HepG2 (cell line): ENCODE results near the gene FIS1. TPM values are rescaled to one million over a fixed set of nuclear protein-coding genes. Genes with fewer than 3 reads are reported as not detected.

Experiments used
- ATF7-NPFF ChIP-seq: sonication (generic); formaldehyde crosslinking; IDR thresholded peaks from 2 replicates; pipeline ENCODE4 v1.8.1; 2023; ENCODE audit warnings: mild to moderate bottlenecking, low read depth, missing genetic modification reagents, moderate library complexity
- BCL6 ChIP-seq: IDR thresholded peaks from 2 replicates; pipeline ENCODE4 v1.6.1; 2016; ENCODE audit warnings: missing genetic modification reagents, missing compliant biosample characterization
- HIVEP1 ChIP-seq: sonication (generic); formaldehyde crosslinking; IDR thresholded peaks from 2 replicates; pipeline ENCODE4 v1.4.0; 2020; ENCODE audit warnings: mild to moderate bottlenecking, missing genetic modification reagents
- JUND ChIP-seq: sonication (generic); formaldehyde crosslinking; IDR thresholded peaks from 2 replicates; pipeline ENCODE4 v1.8.0; 2022; ENCODE audit warnings: mild to moderate bottlenecking, missing genetic modification reagents
- MAZ ChIP-seq, 2 experiments: sonication (generic) in 1 of 2; formaldehyde crosslinking in 1 of 2; IDR thresholded peaks; 2 replicates each; pipeline versions ENCODE4 v1.5.0 to v1.6.1; 2012 to 2020; ENCODE audit warnings: low read depth in 2 of 2, mild to moderate bottlenecking in 2 of 2, borderline replicate concordance in 1 of 2, improper control_type of control experiment in 1 of 2, low read length in 1 of 2, missing genetic modification reagents in 1 of 2, moderate library complexity in 1 of 2
- PRDM10 ChIP-seq: sonication (generic); formaldehyde crosslinking; IDR thresholded peaks from 2 replicates; pipeline ENCODE4 v1.4.0; 2020; ENCODE audit warnings: low read depth, missing genetic modification reagents
- SALL2 ChIP-seq: sonication (generic); formaldehyde crosslinking; IDR thresholded peaks from 2 replicates; pipeline ENCODE4 v1.8.1; 2023; ENCODE audit warnings: mild to moderate bottlenecking, missing genetic modification reagents, inconsistent platforms
- ZNF710 ChIP-seq: sonication (generic); formaldehyde crosslinking; IDR thresholded peaks from 2 replicates; pipeline ENCODE4 v1.5.0; 2020; ENCODE audit warnings: mild to moderate bottlenecking, missing genetic modification reagents, borderline replicate concordance
- ZNF761 ChIP-seq: sonication (generic); formaldehyde crosslinking; conservative IDR thresholded peaks from 2 replicates; pipeline ENCODE4 v1.4.0; 2020; ENCODE audit warnings: mild to moderate bottlenecking, missing genetic modification reagents
- polyA plus RNA-seq, 8 experiments: library from polyadenylated mRNA; depleted of rRNA in 3 of 8; stranded (reverse) in 7 of 8; unstranded in 1 of 8; fragments of >200 nt; fragmentation: Illumina TruSeq in 4 of 8; extraction: Trizol in 4 of 8; gene quantifications; 2 replicates each; pipeline versions ENCODE4 v1.2.1 to v1.2.3, GENCODE V29; 2011 to 2016; ENCODE audit warnings: low read depth in 4 of 8, missing spikeins in 1 of 8, mixed read lengths in 1 of 8; ENCODE audit not compliant: insufficient read depth in 1 of 8
- total RNA-seq, 5 experiments: library from RNA; depleted of rRNA; stranded (reverse); fragments of >200 nt; fragmentation: Illumina TruSeq; extraction: Trizol; gene quantifications; 2 replicates each; pipeline ENCODE4 v1.2.3, GENCODE V29; 2016; ENCODE audit warnings: low read depth in 1 of 5
- TF ChIP-seq, protein P1 (sequence below): sonication (generic); formaldehyde crosslinking; IDR thresholded peaks from 2 replicates; pipeline ENCODE4 v1.4.0; 2020; ENCODE audit warnings: missing genetic modification reagents, borderline replicate concordance
- TF ChIP-seq, protein P2 (sequence below): sonication (generic); formaldehyde crosslinking; IDR thresholded peaks from 2 replicates; pipeline ENCODE4 v1.5.0; 2020; ENCODE audit warnings: mild to moderate bottlenecking, missing genetic modification reagents
- TF ChIP-seq, protein P3 (sequence below): sonication (generic); formaldehyde crosslinking; IDR thresholded peaks from 2 replicates; pipeline ENCODE4 v1.8.0; 2022; ENCODE audit warnings: mild to moderate bottlenecking, missing genetic modification reagents, moderate library complexity

Gene FIS1
- total and polyA plus RNA-seq, 2 of the 13 experiments (the other 11 are each of a cell fraction or from before 2014, with no cell fraction given) = 97.5 to 101 TPM

- TF ChIP-seq, protein P1, sequence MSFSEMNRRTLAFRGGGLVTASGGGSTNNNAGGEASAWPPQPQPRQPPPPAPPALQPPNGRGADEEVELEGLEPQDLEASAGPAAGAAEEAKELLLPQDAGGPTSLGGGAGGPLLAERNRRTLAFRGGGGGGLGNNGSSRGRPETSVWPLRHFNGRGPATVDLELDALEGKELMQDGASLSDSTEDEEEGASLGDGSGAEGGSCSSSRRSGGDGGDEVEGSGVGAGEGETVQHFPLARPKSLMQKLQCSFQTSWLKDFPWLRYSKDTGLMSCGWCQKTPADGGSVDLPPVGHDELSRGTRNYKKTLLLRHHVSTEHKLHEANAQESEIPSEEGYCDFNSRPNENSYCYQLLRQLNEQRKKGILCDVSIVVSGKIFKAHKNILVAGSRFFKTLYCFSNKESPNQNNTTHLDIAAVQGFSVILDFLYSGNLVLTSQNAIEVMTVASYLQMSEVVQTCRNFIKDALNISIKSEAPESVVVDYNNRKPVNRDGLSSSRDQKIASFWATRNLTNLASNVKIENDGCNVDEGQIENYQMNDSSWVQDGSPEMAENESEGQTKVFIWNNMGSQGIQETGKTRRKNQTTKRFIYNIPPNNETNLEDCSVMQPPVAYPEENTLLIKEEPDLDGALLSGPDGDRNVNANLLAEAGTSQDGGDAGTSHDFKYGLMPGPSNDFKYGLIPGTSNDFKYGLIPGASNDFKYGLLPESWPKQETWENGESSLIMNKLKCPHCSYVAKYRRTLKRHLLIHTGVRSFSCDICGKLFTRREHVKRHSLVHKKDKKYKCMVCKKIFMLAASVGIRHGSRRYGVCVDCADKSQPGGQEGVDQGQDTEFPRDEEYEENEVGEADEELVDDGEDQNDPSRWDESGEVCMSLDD = peak; percentile 54; the same call in 1 of the 2 replicates
- TF ChIP-seq BCL6 (CRISPR knock-in tag) = peak; percentile 15; the same call in 1 of the 2 replicates
- TF ChIP-seq PRDM10 (CRISPR knock-in tag) = 0 out of 2 replicates have a peak, but pooled peaks have one; percentile 20
- TF ChIP-seq ZNF761 (CRISPR knock-in tag) = 0 out of 2 replicates have a peak, but pooled peaks have one; percentile 45
- no peak for TF ChIP-seq JUND
- TF ChIP-seq SALL2 (CRISPR knock-in tag) = 0 out of 2 replicates have a peak, but pooled peaks have one; percentile 13
- peak; percentile 60 for TF ChIP-seq ATF7-NPFF
- TF ChIP-seq, protein P2, sequence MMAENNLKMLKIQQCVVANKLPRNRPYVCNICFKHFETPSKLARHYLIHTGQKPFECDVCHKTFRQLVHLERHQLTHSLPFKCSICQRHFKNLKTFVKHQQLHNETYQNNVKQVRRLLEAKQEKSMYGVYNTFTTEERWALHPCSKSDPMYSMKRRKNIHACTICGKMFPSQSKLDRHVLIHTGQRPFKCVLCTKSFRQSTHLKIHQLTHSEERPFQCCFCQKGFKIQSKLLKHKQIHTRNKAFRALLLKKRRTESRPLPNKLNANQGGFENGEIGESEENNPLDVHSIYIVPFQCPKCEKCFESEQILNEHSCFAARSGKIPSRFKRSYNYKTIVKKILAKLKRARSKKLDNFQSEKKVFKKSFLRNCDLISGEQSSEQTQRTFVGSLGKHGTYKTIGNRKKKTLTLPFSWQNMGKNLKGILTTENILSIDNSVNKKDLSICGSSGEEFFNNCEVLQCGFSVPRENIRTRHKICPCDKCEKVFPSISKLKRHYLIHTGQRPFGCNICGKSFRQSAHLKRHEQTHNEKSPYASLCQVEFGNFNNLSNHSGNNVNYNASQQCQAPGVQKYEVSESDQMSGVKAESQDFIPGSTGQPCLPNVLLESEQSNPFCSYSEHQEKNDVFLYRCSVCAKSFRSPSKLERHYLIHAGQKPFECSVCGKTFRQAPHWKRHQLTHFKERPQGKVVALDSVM (CRISPR knock-in tag) = peak; percentile 83
- peak; percentile 74 for TF ChIP-seq ZNF710 (CRISPR knock-in tag)
- TF ChIP-seq HIVEP1 = peak; percentile 89
- TF ChIP-seq, protein P3, sequence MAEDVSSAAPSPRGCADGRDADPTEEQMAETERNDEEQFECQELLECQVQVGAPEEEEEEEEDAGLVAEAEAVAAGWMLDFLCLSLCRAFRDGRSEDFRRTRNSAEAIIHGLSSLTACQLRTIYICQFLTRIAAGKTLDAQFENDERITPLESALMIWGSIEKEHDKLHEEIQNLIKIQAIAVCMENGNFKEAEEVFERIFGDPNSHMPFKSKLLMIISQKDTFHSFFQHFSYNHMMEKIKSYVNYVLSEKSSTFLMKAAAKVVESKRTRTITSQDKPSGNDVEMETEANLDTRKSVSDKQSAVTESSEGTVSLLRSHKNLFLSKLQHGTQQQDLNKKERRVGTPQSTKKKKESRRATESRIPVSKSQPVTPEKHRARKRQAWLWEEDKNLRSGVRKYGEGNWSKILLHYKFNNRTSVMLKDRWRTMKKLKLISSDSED (CRISPR knock-in tag) = 0 out of 2 replicates have a peak, but pooled peaks have one; percentile 59
- TF ChIP-seq MAZ (IDR thresholded peaks at IDR 0.05; ENCODE audit: borderline replicate concordance, low read depth, low read length) = no peak
- peak; percentile 54 for TF ChIP-seq MAZ (CRISPR knock-in tag; IDR thresholded peaks at IDR 0.05; ENCODE audit: low read depth)
Measured at GRCh38 chr7:101201695-101202602, 42.9 kb downstream of the FIS1 start (continued).
